Transverse colon (tissue), 3 donors: ENCODE measurements around the gene IAH1.

Experiments
- POLR2A ChIP-seq: fragments of 450-650 bp; IDR thresholded peaks from one replicate; pipeline ENCODE4 v1.6.1; 2016; ENCODE audit warnings: antibody characterized with exemption, mild to moderate bottlenecking, moderate library complexity
- TF ChIP-seq, protein P1 (sequence below), 5 experiments: fragments of 200-600 bp in 3 of 5; fragments of 450-650 bp in 2 of 5; sonication (generic) in 3 of 5; IDR thresholded peaks; 1 replicate in 2 of 5; 2 replicates in 3 of 5; pipeline ENCODE4 v1.5.1; 2016 to 2017; ENCODE audit warnings: antibody characterized with exemption in 5 of 5, inconsistent platforms in 3 of 5, mild to moderate bottlenecking in 2 of 5, moderate library complexity in 1 of 5

DNA sequence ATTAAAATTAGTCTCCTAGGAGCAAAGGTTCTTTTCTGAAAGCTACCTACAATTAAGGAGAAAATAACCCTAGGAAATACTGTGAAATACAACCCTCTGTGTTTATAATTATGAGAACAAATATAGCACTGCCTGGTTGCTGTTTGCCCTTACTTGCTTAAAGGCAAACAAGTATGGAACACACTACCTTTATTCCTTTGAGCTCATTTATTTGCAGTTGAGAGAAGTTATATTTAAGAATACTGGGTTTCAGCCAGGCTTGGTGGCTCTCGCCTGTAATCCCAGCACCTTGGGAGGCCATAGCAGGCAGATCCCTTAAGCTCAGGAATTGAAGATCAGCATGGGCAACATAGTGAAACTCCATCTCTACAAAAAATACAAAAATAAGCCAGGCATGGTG is 23.1 kb upstream of the IAH1 start:
- TF ChIP-seq, protein P1, sequence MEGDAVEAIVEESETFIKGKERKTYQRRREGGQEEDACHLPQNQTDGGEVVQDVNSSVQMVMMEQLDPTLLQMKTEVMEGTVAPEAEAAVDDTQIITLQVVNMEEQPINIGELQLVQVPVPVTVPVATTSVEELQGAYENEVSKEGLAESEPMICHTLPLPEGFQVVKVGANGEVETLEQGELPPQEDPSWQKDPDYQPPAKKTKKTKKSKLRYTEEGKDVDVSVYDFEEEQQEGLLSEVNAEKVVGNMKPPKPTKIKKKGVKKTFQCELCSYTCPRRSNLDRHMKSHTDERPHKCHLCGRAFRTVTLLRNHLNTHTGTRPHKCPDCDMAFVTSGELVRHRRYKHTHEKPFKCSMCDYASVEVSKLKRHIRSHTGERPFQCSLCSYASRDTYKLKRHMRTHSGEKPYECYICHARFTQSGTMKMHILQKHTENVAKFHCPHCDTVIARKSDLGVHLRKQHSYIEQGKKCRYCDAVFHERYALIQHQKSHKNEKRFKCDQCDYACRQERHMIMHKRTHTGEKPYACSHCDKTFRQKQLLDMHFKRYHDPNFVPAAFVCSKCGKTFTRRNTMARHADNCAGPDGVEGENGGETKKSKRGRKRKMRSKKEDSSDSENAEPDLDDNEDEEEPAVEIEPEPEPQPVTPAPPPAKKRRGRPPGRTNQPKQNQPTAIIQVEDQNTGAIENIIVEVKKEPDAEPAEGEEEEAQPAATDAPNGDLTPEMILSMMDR (IDR thresholded peaks at IDR 0.05), result no peak
- no peak for TF ChIP-seq POLR2A
